GM04503 (cell line): ENCODE measurements around the gene NMT2.

ENCODE experiments used
- DNase-seq: peaks from one replicate; pipeline ENCODE4 v3.0.0-alpha.2; 2012; ENCODE audit warnings: low read depth

The NMT2 gene

DNA sequence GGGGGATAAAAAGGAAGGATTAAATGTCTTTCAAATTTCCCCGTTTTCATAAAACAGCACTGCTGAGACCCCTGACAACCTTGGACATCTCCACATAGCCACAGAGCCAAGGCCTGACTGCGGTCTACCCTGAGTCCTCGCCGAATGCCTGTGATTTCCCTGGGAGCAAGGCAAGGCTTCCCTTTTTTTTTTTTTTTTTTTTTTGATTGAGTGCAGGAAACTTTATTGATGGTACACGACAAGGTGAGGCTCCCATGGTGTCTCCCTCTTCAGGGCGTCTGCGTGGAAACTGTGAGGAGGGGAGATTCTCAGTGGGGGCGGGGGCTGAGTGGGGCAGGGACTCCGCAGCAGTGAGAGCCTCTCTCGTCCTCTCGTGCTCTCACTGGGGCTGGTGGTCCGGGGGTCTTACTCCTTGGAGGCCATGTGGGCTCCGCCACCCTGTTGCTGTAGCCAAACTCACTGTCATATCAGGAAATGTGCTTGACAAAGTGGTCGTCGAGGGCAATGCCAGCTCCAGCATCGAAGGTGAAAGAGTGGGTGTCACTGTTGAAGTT, 75.6 kb downstream of the NMT2 start:
- DNase-seq: no peak

DNA sequence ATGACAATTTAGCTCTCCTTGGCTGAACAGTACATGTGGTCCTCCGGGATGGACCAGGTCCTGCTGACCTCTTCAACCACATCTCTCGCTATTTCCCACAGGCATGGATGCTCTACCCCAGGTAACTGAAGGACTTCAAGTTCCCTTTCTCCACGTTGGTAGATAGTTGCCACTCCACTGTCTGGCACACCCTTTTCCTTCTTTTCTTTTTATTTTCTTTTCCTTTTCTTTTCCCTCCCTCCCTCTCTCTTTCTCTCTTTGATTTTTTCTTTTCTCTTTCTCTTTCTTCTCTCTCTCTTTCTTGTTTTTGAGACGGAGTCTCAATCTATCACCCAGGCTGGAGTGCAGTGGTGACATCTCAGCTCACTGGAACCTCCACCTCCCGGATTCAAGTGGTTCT, 77.1 kb downstream of the NMT2 start:
- DNase-seq: no peak

DNA sequence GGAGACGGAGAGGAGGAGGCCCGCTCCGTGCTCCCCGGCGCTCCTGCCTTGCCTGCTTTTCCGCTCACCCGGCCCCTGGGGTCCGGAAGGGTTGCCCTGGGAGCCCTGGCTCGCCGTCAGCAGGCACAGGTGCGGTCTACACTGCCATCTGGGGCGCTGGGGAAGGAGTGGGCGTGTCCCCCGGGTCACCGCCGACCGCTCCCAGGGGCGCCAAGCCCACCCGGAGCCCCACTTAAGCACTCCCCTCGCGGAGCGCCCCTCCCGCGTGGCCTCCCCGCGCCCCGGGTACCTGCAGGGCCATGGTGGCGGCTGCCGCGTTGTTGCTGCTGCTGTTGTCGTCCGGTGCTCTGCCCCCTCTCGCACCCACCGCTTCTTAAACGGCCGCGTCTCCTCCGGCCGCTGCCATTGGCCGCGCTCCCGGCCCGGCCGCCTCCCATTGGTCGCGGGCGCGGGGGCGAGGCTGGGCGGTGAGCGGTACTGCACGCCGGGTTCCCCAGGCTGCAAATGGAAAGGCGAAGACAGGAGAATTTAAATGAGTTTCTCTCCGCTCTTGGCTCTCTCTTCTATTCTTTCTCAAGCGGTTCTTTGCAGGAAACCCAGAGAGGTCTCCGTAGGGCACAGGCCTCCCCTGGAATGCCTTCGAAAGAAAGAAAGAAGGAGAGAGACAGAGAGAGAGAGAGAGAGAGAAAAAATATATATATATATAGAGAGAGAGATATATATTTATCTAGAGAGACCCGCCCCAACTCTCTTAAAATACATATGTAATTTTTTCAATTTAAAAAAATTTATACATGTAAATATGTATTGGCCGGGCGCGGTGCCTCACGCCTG, 79.8 kb downstream of the NMT2 start, which contains the start of gene ACBD7:
Gene ACBD7, minus strand, starts transcription at position 349 of the 834 bp plus-strand sequence. Its CDS starts 48 bp downstream, at position 301.
- no peak for DNase-seq

DNA sequence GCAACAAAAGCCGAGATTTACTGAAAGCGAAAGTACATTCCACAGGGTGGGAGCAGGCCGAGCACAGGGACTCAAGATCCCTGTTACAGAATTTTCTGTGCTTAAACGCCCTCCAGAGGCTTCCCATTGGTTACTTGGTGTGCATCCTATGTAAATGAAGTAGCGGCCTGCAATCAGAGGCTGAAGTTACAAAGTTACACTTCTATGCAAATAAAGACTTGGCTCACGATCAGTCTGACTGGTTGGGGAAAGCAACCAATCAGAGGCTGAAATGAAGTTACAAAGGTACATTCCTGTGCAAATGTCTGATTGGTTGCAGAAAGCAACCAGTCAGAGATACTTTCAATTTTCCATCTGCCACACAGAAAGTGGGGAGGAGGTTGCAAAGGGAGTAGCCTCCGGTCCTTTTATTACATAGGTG, 84.0 kb downstream of the NMT2 start:
- DNase-seq: peak; percentile 90

DNA sequence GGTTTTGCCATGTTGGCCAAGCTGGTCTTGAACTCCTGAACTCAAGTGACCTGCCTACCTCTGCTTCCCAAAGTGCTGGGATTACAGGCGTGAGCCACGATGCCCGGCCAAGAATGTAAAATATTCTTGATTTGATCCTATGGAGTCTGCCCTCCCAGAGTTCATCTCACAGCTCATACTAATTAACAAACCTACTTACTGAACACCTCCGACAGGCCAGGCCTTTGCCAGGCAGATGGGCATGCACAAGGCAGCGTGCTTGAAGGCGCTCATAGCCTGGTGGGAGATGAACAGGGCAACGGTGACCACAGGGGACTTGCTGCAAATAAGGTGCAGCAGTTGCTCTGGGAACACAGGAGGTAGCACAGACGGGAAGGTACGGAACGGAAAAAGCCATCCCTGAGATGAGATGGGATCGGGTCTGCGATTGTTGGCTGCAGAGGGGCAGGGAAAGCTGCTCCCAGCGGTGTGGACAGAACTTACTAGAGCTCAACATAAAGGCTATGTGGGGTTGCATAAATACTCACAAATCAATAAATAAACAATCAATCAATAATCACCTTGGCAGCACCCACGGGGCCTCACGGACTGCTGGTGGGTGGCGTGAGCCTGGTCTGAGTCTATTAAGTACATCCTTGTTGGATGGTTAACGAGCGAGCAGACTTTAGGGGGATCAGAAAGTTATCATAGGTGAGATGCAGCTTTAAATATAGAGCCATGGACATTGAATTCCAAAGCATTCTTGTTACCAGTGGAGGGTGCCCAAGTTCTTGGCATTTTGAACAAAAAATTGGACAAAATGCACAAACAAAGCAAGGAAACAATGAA, 84.6 kb downstream of the NMT2 start:
- no peak for DNase-seq

DNA sequence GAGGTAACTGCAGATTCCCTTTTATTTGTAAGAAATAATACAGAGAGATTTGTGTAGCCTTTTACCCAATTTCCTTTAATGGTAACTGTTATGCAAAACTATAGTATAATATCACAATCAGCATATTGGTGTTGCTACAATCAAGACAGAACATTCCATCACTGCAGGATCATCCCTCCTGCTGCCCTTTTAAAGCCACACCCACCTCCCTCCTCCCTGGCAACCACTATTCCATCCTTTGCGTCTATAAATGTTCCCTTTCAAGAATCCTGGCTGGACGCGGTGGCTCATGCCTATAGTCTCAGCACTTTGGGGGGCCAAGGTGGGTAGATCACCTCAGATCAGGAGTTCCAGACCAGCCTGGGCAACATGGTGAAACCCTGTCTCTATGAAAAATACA, 93.1 kb downstream of the NMT2 start:
- DNase-seq: no peak

DNA sequence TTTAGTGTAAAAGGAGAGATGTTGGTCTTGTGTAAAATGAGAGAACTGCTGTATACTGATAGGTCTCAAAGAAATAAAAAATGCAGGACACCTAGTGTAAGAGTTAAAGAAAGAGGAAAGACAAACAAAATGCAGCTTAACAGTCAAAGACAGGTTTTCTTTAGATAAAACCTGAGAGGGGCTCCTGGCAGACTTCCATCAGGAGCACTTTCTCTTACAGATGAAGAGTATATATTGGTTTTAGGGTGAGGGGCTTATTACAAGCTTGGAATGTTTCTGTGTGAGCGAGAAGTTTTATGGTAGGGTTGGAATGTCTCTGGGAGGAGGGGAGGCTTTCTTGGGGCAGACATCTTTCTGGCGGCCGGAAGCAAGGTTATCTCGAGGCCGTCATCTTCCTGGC, 96.1 kb downstream of the NMT2 start:
- no peak for DNase-seq

DNA sequence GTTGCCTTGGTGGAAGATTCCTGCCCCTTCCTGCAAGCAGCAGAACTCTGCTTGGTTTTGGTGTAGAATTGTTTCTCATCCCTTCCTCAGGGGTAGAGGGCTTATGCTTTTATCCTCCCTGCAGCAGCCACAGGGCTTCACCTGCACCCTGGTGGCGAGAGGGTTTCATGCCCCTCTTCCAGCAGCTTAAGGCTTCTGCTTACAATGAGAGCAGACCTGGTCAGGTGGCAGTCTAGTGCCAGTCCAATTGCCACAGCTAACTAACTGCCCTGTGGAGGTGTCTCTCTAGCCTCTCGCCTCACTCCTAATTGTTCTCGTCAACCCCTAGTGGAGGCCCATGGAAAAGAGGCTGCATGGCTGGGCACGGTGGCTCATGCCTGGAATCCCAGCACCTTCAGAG, 99.3 kb downstream of the NMT2 start:
- no peak for DNase-seq

DNA sequence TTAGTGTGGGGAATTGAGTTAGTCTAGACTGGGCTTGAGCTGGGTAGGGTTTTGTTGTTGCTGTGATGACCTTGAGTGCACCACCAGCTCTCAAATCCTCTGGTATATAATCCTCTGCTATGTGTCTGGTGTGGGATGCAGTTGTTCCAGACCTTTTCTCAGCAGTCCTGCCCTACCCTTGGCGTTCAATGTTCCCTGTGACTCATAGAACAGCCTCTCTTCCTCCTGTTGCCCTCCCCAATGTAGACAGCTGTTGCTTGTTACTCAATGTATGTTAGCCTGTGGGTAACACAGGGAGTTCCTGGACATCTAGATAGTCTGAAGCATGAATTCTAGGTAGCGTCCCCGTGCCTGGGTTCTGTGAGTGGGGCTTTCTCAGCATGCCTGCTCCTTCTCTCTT, 99.7 kb downstream of the NMT2 start:
- DNase-seq: peak; percentile 11

DNA sequence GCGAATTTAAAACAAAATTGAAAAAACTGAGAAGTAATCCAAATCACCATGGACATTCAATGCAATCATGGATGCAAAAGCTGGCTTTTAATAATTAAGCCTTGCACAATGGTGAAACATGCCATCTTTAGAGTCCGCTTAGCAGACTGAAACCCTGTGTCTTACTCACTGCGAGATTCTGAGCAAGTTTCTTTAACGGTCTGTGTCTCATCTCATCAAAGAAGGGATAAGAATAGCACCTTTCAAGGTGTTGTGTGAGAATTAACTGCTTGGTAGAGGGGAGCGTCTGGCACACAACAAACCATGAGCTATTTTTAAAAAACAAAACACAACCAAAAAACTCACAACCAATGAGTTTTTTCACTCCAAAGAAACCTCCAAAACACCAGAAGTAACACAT, 101.3 kb downstream of the NMT2 start:
- no peak for DNase-seq

DNA sequence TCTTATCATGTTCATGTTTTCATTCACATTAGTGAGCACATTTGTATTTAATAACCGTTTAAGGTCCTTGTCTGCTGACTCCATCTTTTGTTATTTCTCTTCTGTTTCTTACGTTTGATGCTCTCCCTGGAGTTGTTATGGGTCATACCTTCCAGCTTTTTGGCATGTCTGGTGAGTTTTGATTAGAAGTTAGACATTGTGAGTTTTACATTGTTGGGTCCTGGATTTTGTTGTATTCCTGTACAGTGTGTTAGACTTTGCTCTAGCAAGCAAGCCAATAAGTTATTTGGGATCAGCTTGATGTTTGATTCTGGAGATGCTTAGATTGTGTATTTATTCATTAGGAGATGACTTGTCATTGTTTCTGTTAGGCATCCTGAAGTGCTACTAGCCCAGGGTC, 107.9 kb downstream of the NMT2 start:
- no peak for DNase-seq

DNA sequence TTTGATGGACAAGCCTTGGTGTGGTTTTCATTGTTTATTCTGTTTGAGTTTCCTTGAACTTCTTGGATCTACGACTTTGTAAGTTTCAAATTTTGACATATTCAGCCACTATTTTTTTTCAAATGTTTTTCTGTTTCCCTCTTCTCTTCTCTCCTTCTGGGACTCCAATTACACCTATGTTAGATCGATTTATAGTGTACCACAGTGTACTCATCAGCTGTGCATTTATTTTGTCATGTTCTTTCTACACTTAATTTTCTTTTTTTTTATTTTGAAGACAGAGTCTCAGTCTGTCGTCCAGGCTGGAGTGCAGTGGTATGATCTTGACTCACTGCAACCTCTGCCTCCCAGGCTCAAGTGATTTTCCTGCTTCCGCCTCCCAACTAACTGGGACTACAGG, 108.6 kb downstream of the NMT2 start:
- DNase-seq: no peak

DNA sequence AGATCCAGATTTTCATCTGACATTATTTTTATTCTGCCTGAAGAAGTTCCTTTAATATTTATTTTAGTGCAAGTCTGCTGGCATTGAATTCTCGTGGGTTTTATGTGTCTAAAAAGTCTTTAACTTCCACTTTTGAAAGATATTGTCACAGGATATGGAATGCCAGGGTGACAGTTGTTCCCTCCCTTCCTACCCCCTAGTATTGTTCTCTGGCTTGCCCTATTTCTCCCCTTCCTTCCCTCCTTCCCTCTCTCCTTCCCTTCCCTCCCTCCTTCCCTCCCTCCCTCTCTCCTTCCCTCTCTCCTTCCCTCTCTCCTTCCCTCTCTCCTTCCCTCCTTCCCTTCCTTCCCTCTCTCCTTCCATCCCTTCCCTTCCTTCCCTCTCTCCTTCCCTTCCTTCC, 109.8 kb downstream of the NMT2 start:
- DNase-seq: no peak
